H9 (cell line): ENCODE measurements around the gene SLC35F6. TPM values are rescaled to one million over a fixed set of nuclear protein-coding genes. Genes with fewer than 3 reads are reported as not detected.

Experiments used
- DNase-seq: peaks from one replicate; pipeline ENCODE4 v3.0.0-alpha.2; 2017
- H2AFZ ChIP-seq: one replicate; pipeline ENCODE4 v1.6.1; 2013; ENCODE audit warnings: mild to moderate bottlenecking, low read length, control low read depth, moderate library complexity
- H2AK5ac ChIP-seq: 2 replicates; pipeline ENCODE4 v1.6.1; 2013; ENCODE audit warnings: low read length, control low read depth, mixed read lengths; ENCODE audit not compliant: insufficient read length
- H2BK120ac ChIP-seq: one replicate; pipeline ENCODE4 v1.6.1; 2013; ENCODE audit warnings: low read depth, mild to moderate bottlenecking, low read length, control low read depth, inconsistent platforms; ENCODE audit not compliant: poor library complexity, severe bottlenecking
- H2BK12ac ChIP-seq: 2 replicates; pipeline ENCODE4 v1.6.1; 2013; ENCODE audit warnings: low read length, control low read depth, mixed read lengths, low read depth; ENCODE audit not compliant: insufficient read length
- H2BK15ac ChIP-seq: 2 replicates; pipeline ENCODE4 v1.6.1; 2013; ENCODE audit warnings: low read depth, low read length, control low read depth
- H2BK20ac ChIP-seq: one replicate; pipeline ENCODE4 v1.6.1; 2013; ENCODE audit warnings: low read depth, mild to moderate bottlenecking, low read length, control low read depth, inconsistent platforms; ENCODE audit not compliant: poor library complexity, severe bottlenecking
- H2BK5ac ChIP-seq: 2 replicates; pipeline ENCODE4 v1.6.1; 2013; ENCODE audit warnings: low read length, control low read depth, mixed read lengths; ENCODE audit not compliant: insufficient read length
- H3K14ac ChIP-seq: 2 replicates; pipeline ENCODE4 v1.6.1; 2013; ENCODE audit warnings: low read length, control low read depth; ENCODE audit not compliant: insufficient read depth
- H3K18ac ChIP-seq: 2 replicates; pipeline ENCODE4 v1.6.1; 2013; ENCODE audit warnings: low read depth, mild to moderate bottlenecking, mixed read lengths, low read length, control low read depth; ENCODE audit not compliant: insufficient read length
- H3K23ac ChIP-seq: 2 replicates; pipeline ENCODE4 v1.6.1; 2013; ENCODE audit warnings: low read length, control low read depth, mixed read lengths, low read depth; ENCODE audit not compliant: insufficient read length
- H3K23me2 ChIP-seq: 2 replicates; pipeline ENCODE4 v1.6.1; 2013; ENCODE audit warnings: low read depth, mild to moderate bottlenecking, mixed read lengths, low read length, control low read depth; ENCODE audit not compliant: insufficient read length, poor library complexity, severe bottlenecking
- H3K27ac ChIP-seq: 2 replicates; pipeline ENCODE4 v1.5.1; 2013; ENCODE audit warnings: low read length, control low read depth, mixed read lengths, low read depth; ENCODE audit not compliant: insufficient read length
- H3K27me3 ChIP-seq: 2 replicates; pipeline ENCODE4 v1.6.1; 2013; ENCODE audit warnings: low read length, control low read depth, inconsistent platforms; ENCODE audit not compliant: insufficient read depth
- H3K4ac ChIP-seq: 2 replicates; pipeline ENCODE4 v1.6.1; 2013; ENCODE audit warnings: low read depth, mild to moderate bottlenecking, control low read depth, inconsistent platforms, low read length, moderate library complexity
- H3K4me1 ChIP-seq: 2 replicates; pipeline ENCODE4 v1.6.1; 2013; ENCODE audit warnings: low read length, control low read depth, inconsistent platforms; ENCODE audit not compliant: insufficient read depth
- H3K4me2 ChIP-seq: 2 replicates; pipeline ENCODE4 v1.6.1; 2013; ENCODE audit warnings: low read length, control low read depth, mixed read lengths; ENCODE audit not compliant: insufficient read length, insufficient read depth
- H3K56ac ChIP-seq: 2 replicates; pipeline ENCODE4 v1.6.1; 2013; ENCODE audit warnings: low read depth, mild to moderate bottlenecking, mixed read lengths, low read length, control low read depth; ENCODE audit not compliant: insufficient read length
- H3K79me1 ChIP-seq: 2 replicates; pipeline ENCODE4 v1.6.1; 2013; ENCODE audit warnings: low read depth, mild to moderate bottlenecking, moderate library complexity, low read length, control low read depth, inconsistent platforms; ENCODE audit not compliant: insufficient read depth, poor library complexity, severe bottlenecking
- H3K79me2 ChIP-seq: 2 replicates; pipeline ENCODE4 v1.6.1; 2013; ENCODE audit warnings: low read length, control low read depth, inconsistent platforms; ENCODE audit not compliant: insufficient read depth
- H3K9ac ChIP-seq: 2 replicates; pipeline ENCODE4 v1.6.1; 2013; ENCODE audit warnings: low read length, control low read depth, mixed read lengths; ENCODE audit not compliant: insufficient read length; ENCODE audit errors: extremely low read depth
- H3K9me3 ChIP-seq: one replicate; pipeline ENCODE4 v1.6.1; 2013; ENCODE audit warnings: low read depth, low read length, inconsistent platforms; ENCODE audit not compliant: control insufficient read depth
- H3T11ph ChIP-seq: one replicate; pipeline ENCODE4 v1.6.1; 2013; ENCODE audit warnings: mild to moderate bottlenecking, low read length, control low read depth, inconsistent platforms
- H4K20me1 ChIP-seq: one replicate; pipeline ENCODE4 v1.6.1; 2013; ENCODE audit not compliant: control insufficient read depth, insufficient read length, insufficient read depth
- H4K5ac ChIP-seq: 2 replicates; pipeline ENCODE4 v1.6.1; 2013; ENCODE audit warnings: low read depth, mild to moderate bottlenecking, mixed read lengths, low read length, control low read depth; ENCODE audit not compliant: insufficient read length
- H4K8ac ChIP-seq: replicated peaks from 2 replicates; pipeline ENCODE4 v1.6.1; 2013; ENCODE audit warnings: low read length, control low read depth, mixed read lengths, low read depth; ENCODE audit not compliant: insufficient read length
- H4K91ac ChIP-seq: 2 replicates; pipeline ENCODE4 v1.6.1; 2013; ENCODE audit warnings: low read depth, mild to moderate bottlenecking, moderate library complexity, mixed read lengths, low read length, control low read depth; ENCODE audit not compliant: insufficient read length
- H3K27ac Mint-ChIP-seq, 3 experiments: 2 replicates in 2 of 3; 3 replicates in 1 of 3; pipeline ENCODE4 v1.8.0; 2020 to 2021; ENCODE audit warnings: mixed read lengths in 3 of 3, mild to moderate bottlenecking in 1 of 3, moderate library complexity in 1 of 3
- H3K27me3 Mint-ChIP-seq: 2 replicates; pipeline ENCODE4 v1.8.0; 2021; ENCODE audit warnings: low read depth, mild to moderate bottlenecking, moderate library complexity, mixed read lengths
- H3K36me3 Mint-ChIP-seq, 3 experiments: 2 replicates in 2 of 3; 3 replicates in 1 of 3; pipeline ENCODE4 v1.8.0; 2020 to 2021; ENCODE audit warnings: low read depth in 3 of 3, mixed read lengths in 3 of 3; ENCODE audit not compliant: insufficient read depth in 1 of 3
- H3K4me1 Mint-ChIP-seq, 2 experiments: 2 replicates each; pipeline ENCODE4 v1.8.0; 2020; ENCODE audit warnings: mixed read lengths in 2 of 2
- H3K4me3 Mint-ChIP-seq, 2 experiments: 2 replicates in 1 of 2; 3 replicates in 1 of 2; pipeline ENCODE4 v1.8.0; 2020 to 2021; ENCODE audit warnings: mild to moderate bottlenecking in 2 of 2, mixed read lengths in 2 of 2, moderate library complexity in 1 of 2
- H3K9me3 Mint-ChIP-seq, 2 experiments: 2 replicates in 1 of 2; 3 replicates in 1 of 2; pipeline ENCODE4 v1.8.0; 2020; ENCODE audit warnings: mild to moderate bottlenecking in 2 of 2, mixed read lengths in 2 of 2, moderate library complexity in 1 of 2
- WGBS: extraction: QIAGEN DNeasy Blood & Tissue Kit; methylation state at CpG from one replicate; pipeline ENCODE4 v1.1.7; 2013; ENCODE audit warnings: missing lambda C conversion rate, low lambda C conversion rate, mixed read lengths; ENCODE audit not compliant: insufficient read length; ENCODE audit errors: extremely low coverage; 5-methylcytosine and 5-hydroxymethylcytosine counted together
- total RNA-seq: library from RNA; stranded (reverse); gene quantifications from 2 replicates; pipeline ENCODE4 v1.2.1, GENCODE V29; 2021
- TF ChIP-seq, protein P1 (sequence below): fragments of 200-600 bp; sonication (generic); conservative IDR thresholded peaks from 3 replicates; pipeline ENCODE4 v1.8.0; 2021; ENCODE audit warnings: antibody characterized with exemption, mild to moderate bottlenecking

SLC35F6 gene
- total RNA-seq, 1 experiment from 2014 or later, result 15.7 TPM

GRCh38 chr2:26740890-26741302 is 23.2 kb upstream of the SLC35F6 start:
- TF ChIP-seq, protein P1, sequence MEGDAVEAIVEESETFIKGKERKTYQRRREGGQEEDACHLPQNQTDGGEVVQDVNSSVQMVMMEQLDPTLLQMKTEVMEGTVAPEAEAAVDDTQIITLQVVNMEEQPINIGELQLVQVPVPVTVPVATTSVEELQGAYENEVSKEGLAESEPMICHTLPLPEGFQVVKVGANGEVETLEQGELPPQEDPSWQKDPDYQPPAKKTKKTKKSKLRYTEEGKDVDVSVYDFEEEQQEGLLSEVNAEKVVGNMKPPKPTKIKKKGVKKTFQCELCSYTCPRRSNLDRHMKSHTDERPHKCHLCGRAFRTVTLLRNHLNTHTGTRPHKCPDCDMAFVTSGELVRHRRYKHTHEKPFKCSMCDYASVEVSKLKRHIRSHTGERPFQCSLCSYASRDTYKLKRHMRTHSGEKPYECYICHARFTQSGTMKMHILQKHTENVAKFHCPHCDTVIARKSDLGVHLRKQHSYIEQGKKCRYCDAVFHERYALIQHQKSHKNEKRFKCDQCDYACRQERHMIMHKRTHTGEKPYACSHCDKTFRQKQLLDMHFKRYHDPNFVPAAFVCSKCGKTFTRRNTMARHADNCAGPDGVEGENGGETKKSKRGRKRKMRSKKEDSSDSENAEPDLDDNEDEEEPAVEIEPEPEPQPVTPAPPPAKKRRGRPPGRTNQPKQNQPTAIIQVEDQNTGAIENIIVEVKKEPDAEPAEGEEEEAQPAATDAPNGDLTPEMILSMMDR, result 0 out of 3 replicates have a peak, but pooled peaks have one; percentile 17
- Histone ChIP-seq H2BK15ac (no peak overlapping the region), H2BK120ac (no peak overlapping the region), H3K14ac (no peak overlapping the region), H3K23me2 (no peaks in the 10 kb centered on the region), H3K9ac (no peak overlapping the region), H2BK12ac (no peak overlapping the region), H4K5ac (no peak overlapping the region), H3K4me1 (no peaks in the 10 kb centered on the region), H3K4ac (no peak overlapping the region), H3K27me3 (no peaks in the 10 kb centered on the region), H3K56ac (no peak overlapping the region), H2BK5ac (no peak overlapping the region), H3K79me1 (no peaks in the 10 kb centered on the region), H4K91ac (no peak overlapping the region), H3K18ac (no peak overlapping the region), H2AFZ (no peak overlapping the region), H3K4me2 (no peak overlapping the region), H3K9me3 (no peaks in the 10 kb centered on the region), H3K23ac (no peak overlapping the region), H2BK20ac (no peak overlapping the region), H4K8ac (no peak overlapping the region), H2AK5ac (no peak overlapping the region), H3K27ac (no peak overlapping the region), H3T11ph (no peak overlapping the region), H3K79me2 (no peaks in the 10 kb centered on the region), H4K20me1 (no peaks in the 10 kb centered on the region)
- H3K27ac Mint-ChIP-seq, result no peak overlapping the region; a peak in 1 of 7 replicates
- no peaks in the 10 kb centered on the region for H3K36me3 Mint-ChIP-seq
- peak; percentile 73 for DNase-seq
- no peak overlapping the region for H3K4me3 Mint-ChIP-seq
- no peaks in the 10 kb centered on the region for H3K9me3 Mint-ChIP-seq
- H3K27me3 Mint-ChIP-seq, result peaks cover 14% of the 10 kb centered on the region
- H3K4me1 Mint-ChIP-seq, result 0 out of 4 replicates have a peak, but pooled peaks cover 0 to 2% of the 10 kb centered on the region in 2 experiments
- WGBS, result no CpG with 5 or more reads among the region's 8 CpGs
